SU-DHL-6 (cell line): ENCODE data around the gene CALCB.

ENCODE experiments used
- CTCF ChIP-seq: fragments of 200-600 bp; sonication (generic); IDR thresholded peaks from one replicate; pipeline ENCODE4 v1.5.1; 2017; ENCODE audit warnings: antibody characterized with exemption, mild to moderate bottlenecking, low read length, moderate library complexity; ENCODE audit not compliant: insufficient read depth, poor library complexity, severe bottlenecking
- EZH2phosphoT487 ChIP-seq: fragments of 200-600 bp; sonication (generic), shearing (Covaris generic); conservative IDR thresholded peaks from 2 replicates; pipeline ENCODE4 v1.6.1; 2018; ENCODE audit warnings: mild to moderate bottlenecking, antibody characterized with exemption, low read length, moderate library complexity, mixed read lengths

- TF ChIP-seq CTCF (no peak), EZH2phosphoT487 (no peak)
These were observed 20.2 kb upstream of the CALCB start for GRCh38 chr11:15053191-15053685.
